Measurements from ENCODE around the gene ZBTB17. TPM values are rescaled to one million over a fixed set of nuclear protein-coding genes. Genes with fewer than 3 reads are reported as not detected.
A peak's percentile ranks its signal among the peaks of the same experiment; 100 is the strongest.

The ZBTB17 gene
- total RNA-seq, 4 donors from 2014 or later, result 52.1 to 138 (median 56.6) TPM

GRCh38 chr1:16019644-16020277, 43.9 kb upstream of the ZBTB17 start:
- no peak for TF ChIP-seq POLR2A (IDR thresholded peaks at IDR 0.05)
- TF ChIP-seq, protein P1, sequence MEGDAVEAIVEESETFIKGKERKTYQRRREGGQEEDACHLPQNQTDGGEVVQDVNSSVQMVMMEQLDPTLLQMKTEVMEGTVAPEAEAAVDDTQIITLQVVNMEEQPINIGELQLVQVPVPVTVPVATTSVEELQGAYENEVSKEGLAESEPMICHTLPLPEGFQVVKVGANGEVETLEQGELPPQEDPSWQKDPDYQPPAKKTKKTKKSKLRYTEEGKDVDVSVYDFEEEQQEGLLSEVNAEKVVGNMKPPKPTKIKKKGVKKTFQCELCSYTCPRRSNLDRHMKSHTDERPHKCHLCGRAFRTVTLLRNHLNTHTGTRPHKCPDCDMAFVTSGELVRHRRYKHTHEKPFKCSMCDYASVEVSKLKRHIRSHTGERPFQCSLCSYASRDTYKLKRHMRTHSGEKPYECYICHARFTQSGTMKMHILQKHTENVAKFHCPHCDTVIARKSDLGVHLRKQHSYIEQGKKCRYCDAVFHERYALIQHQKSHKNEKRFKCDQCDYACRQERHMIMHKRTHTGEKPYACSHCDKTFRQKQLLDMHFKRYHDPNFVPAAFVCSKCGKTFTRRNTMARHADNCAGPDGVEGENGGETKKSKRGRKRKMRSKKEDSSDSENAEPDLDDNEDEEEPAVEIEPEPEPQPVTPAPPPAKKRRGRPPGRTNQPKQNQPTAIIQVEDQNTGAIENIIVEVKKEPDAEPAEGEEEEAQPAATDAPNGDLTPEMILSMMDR (IDR thresholded peaks at IDR 0.05), result no peak
- no peak for DNase-seq

DNA sequence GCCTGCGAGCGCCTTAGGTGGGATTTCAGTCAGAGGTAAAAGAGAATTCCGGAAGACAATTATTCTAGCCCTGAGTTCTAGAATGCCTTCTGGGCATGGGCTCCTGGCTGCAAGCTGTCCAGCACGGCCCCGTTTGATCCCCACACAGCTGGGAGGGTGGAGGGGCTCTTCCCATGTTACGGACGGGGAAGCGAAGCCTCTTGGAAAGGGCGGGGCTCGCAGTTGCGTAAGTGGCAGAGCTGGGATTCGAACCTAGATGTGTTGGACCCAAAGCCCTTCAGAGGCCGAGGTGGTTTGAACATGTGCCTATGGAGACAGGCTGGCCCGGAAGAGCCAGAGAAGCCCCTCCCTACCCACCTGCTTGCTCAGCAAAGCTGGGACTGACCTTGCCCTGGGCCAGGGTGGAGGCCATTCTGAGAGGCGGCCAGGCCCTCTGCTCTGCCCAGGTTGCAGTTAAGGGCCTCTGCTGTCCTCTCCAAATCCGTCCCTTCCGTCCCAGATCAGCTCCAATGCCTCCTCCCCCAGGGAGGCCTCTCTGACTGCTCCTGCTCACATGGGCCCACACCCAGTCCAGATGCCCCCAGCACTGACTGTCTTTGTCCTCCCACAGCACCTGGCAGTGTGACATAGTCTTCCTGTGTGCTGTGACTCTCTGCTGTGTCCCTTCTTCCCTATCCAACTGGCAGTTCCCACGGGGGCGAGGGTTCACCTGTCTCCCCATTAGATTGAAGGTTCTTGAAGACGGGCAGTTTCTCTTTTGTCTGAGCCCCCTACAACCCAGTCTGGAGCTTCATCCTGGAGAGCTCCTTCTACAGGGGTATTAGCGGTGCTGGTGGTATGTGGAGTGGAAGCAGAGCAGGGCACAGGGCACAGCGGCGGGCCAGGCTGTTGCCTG, 43.1 kb upstream of the ZBTB17 start:
- H3K4me3 ChIP-seq, result no peak overlapping the region
- DNase-seq, result no peak
- TF ChIP-seq POLR2A (IDR thresholded peaks at IDR 0.05), result no peak
- TF ChIP-seq, protein P1 (IDR thresholded peaks at IDR 0.05), result no peak
- H3K36me3 ChIP-seq, result no peaks in the 10 kb centered on the region
- no peaks in the 10 kb centered on the region for H3K9me3 ChIP-seq
- H3K4me1 ChIP-seq, result peaks cover 0 to 8% (median 0%) of the 10 kb centered on the region in 4 donors
- H3K27ac ChIP-seq, result peak overlapping the region; percentile 25 to 81 (median 61)
- no peaks in the 10 kb centered on the region for H3K27me3 ChIP-seq

More at GRCh38 chr1:16019644-16020277, 43.9 kb upstream of the ZBTB17 start:
- Histone ChIP-seq H3K4me3 (no peak overlapping the region), H3K9me3 (no peaks in the 10 kb centered on the region), H3K4me1 (peaks cover 0 to 5% (median 0%) of the 10 kb centered on the region in 4 donors), H3K27ac (peak overlapping the region in 3 of 4 donors; percentile 25 to 81 (median 68)), H3K27me3 (no peaks in the 10 kb centered on the region), H3K36me3 (no peaks in the 10 kb centered on the region)

DNA sequence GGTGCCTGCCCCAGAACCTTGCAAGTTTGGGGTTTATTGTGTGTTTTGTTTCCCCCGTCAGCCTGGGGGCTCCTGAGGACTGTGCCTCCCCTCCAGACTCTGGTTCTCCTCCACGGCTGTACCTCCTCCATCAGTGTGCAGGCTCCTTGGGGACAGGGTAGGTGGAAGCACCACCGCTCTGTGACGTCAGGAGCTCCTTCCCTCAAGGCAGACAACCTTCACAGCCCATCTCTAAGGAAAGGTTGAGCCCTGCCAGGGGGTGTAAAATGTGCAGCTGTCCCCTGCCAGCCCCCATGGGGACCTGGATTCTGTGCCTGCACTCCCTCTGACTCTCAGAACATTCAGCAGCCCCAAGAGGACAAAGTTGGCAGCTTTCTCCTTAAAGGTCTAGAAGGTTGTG, 42.4 kb upstream of the ZBTB17 start:
- H3K27me3 ChIP-seq, result no peaks in the 10 kb centered on the region
- H3K27ac ChIP-seq, result peak overlapping the region; percentile 54 to 81 (median 62)
- no peak for DNase-seq
- H3K36me3 ChIP-seq, result no peaks in the 10 kb centered on the region
- H3K9me3 ChIP-seq, result no peaks in the 10 kb centered on the region
- no peak overlapping the region for H3K4me3 ChIP-seq
- H3K4me1 ChIP-seq, result peaks cover 0 to 15% (median 0%) of the 10 kb centered on the region in 4 donors
- TF ChIP-seq, protein P1 (IDR thresholded peaks at IDR 0.05), result no peak
- TF ChIP-seq POLR2A (IDR thresholded peaks at IDR 0.05), result no peak

- TF ChIP-seq, protein P1 (IDR thresholded peaks at IDR 0.05), result no peak
- TF ChIP-seq POLR2A (IDR thresholded peaks at IDR 0.05), result no peak
- Histone ChIP-seq H3K36me3 (no peaks in the 10 kb centered on the region), H3K27me3 (no peaks in the 10 kb centered on the region), H3K9me3 (no peaks in the 10 kb centered on the region), H3K4me3 (peak within 1 kb of the TSS in 1 of 4 donors; percentile 46), H3K4me1 (peaks cover 0 to 21% (median 6%) of the 10 kb centered on the region in 4 donors), H3K27ac (peak within 1 kb of the TSS; percentile 54 to 81 (median 62))
- DNase-seq, result peak in 1 of 3 donors; percentile 62
These were observed 41.8 kb upstream of the ZBTB17 start, which contains the start of gene HSPB7 for GRCh38 chr1:16017461-16018303. Gene HSPB7, minus strand, starts transcription at chr1:16018043. Its CDS starts 80 bp downstream, at chr1:16017963.

GRCh38 chr1:16017076-16017460, 41.2 kb upstream of the ZBTB17 start:
- DNase-seq, result no peak
- Histone ChIP-seq H3K36me3 (no peaks in the 10 kb centered on the region), H3K4me1 (peaks cover 0 to 25% (median 11%) of the 10 kb centered on the region in 4 donors), H3K27me3 (no peaks in the 10 kb centered on the region), H3K9me3 (no peaks in the 10 kb centered on the region), H3K27ac (peak overlapping the region; percentile 54 to 81 (median 62)), H3K4me3 (peak overlapping the region in 1 of 4 donors; percentile 46)
- TF ChIP-seq, protein P1 (IDR thresholded peaks at IDR 0.05), result no peak
- TF ChIP-seq POLR2A (IDR thresholded peaks at IDR 0.05), result no peak

All from Peyer's patch (tissue), 4 donors.